Smooth muscle cell (in vitro differentiated cells): Measurements from ENCODE around the gene ZNF705A. TPM values are rescaled to one million over a fixed set of nuclear protein-coding genes. Genes with fewer than 3 reads are reported as not detected.
"Not testable (repeated sequence)": the region's sequence is repeated elsewhere in the genome, so short reads cannot be mapped to it uniquely, and the experiment has no call there.

Experiments used
- DNase-seq: peaks from one replicate; lab custom pipeline; 2025; ENCODE audit not compliant: unreplicated experiment; lab: John Stamatoyannopoulos, UW
- H2AFZ ChIP-seq: fragments of 200-600 bp; sonication (generic); 2 replicates; pipeline ENCODE4 v1.6.0; 2016; ENCODE audit warnings: antibody characterized with exemption, low read depth, mild to moderate bottlenecking
- H3F3A ChIP-seq: fragments of 200-600 bp; sonication (generic); 2 replicates; pipeline ENCODE4 v1.6.0; 2017; ENCODE audit warnings: antibody characterized with exemption, low read depth
- H3K27ac ChIP-seq: fragments of 200-600 bp; sonication (generic); 2 replicates; pipeline ENCODE4 v1.5.1; 2016; ENCODE audit warnings: low read depth, mild to moderate bottlenecking
- H3K27me3 ChIP-seq: fragments of 200-600 bp; sonication (generic); 2 replicates; pipeline ENCODE4 v1.6.1; 2016; ENCODE audit warnings: low read depth, mild to moderate bottlenecking
- H3K36me3 ChIP-seq: fragments of 200-600 bp; sonication (generic); 2 replicates; pipeline ENCODE4 v1.5.1; 2016; ENCODE audit warnings: low read depth
- H3K4me1 ChIP-seq: fragments of 200-600 bp; sonication (generic); 2 replicates; pipeline ENCODE4 v1.5.1; 2016; ENCODE audit warnings: low read depth
- H3K4me2 ChIP-seq: fragments of 200-600 bp; sonication (generic); 2 replicates; pipeline ENCODE4 v1.6.0; 2016; ENCODE audit warnings: mild to moderate bottlenecking
- H3K4me3 ChIP-seq: fragments of 200-600 bp; sonication (generic); 2 replicates; pipeline ENCODE4 v1.5.1; 2016; ENCODE audit warnings: mild to moderate bottlenecking
- H3K79me2 ChIP-seq: fragments of 200-600 bp; sonication (generic); 2 replicates; pipeline ENCODE4 v1.6.0; 2016; ENCODE audit warnings: low read depth, mild to moderate bottlenecking
- H3K9ac ChIP-seq: fragments of 200-600 bp; sonication (generic); 2 replicates; pipeline ENCODE4 v1.6.0; 2016; ENCODE audit warnings: low read depth
- H3K9me3 ChIP-seq: fragments of 200-600 bp; sonication (generic); replicated peaks from 2 replicates; pipeline ENCODE4 v1.5.1; 2016; ENCODE audit warnings: low read depth
- H4K20me1 ChIP-seq: fragments of 200-600 bp; sonication (generic); 2 replicates; pipeline ENCODE4 v1.6.0; 2016; ENCODE audit warnings: low read depth
- WGBS: methylation state at CpG from one replicate; pipeline ENCODE4 v1.1.7; 2016; ENCODE audit warnings: low lambda C conversion rate; 5-methylcytosine and 5-hydroxymethylcytosine counted together
- polyA plus RNA-seq: library from polyadenylated mRNA; unstranded; fragments of >200 nt; fragmentation: Nextera tagmentation; extraction: Ambion mirVana; gene quantifications from 2 replicates; pipeline ENCODE4 v1.2.1, GENCODE V29; 2016
- total RNA-seq: library from RNA; depleted of rRNA; stranded (reverse); fragments of >200 nt; gene quantifications from 2 replicates; pipeline ENCODE4 v1.2.3, GENCODE V29; 2014
- TF ChIP-seq, protein P1 (sequence below): fragments of 200-600 bp; sonication (generic); IDR thresholded peaks from 2 replicates; pipeline ENCODE4 v1.5.1; 2017; ENCODE audit warnings: borderline replicate concordance, mild to moderate bottlenecking, antibody characterized with exemption; ENCODE audit not compliant: insufficient read depth, poor library complexity, severe bottlenecking

The ZNF705A gene
- total and polyA plus RNA-seq, 2 experiments from 2014 or later = 0.04 TPM; not detected in 1

DNA sequence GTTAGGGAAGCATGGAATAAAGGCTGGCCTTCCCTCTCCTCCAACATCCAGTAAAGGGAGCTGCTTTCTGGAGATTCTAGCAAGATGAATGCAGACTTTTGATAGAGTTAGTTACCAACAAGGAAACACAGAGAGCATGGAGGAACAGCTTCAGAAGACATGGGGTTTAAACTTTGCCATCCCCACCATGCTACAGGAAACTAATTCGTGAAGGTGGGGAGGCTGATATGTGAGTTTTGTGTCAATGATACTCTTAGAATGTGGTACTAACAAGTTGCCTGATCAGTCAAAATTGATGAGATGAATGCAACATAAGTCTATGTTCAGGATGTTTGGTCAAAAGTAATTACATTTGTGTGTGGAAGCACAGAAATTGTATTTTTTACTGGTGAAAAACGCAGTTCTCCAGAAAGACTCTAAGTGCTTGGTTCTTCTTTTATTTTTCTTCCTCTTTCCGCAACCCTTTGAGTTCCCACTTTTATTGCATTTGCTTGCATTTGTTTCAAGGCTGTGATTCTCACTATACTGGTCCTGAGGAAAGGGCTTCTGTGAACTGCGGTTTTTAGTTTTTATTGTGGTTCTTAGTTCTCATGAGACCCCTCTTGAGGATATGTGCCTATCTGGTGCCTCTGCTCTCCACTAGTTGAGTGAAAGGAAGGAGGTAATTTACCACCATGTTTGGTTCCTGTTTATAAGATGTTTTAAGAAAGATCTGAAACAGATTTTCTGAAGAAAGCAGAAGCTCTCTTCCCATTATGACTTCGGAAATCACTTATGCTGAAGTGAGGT is 33.5 kb upstream of the ZNF705A start, which contains the start of gene CLEC4A:
CLEC4A (plus strand) TSS at position 494 of the 789 bp plus-strand sequence; CDS start at position 756, 262 bp downstream.
- Histone ChIP-seq H3K4me1 (no peaks in the 10 kb centered on the region), H3K79me2 (no peaks in the 10 kb centered on the region), H3K27me3 (no peaks in the 10 kb centered on the region), H3K9ac (no peak within 1 kb of the TSS), H4K20me1 (no peaks in the 10 kb centered on the region), H2AFZ (no peak within 1 kb of the TSS), H3K27ac (no peak within 1 kb of the TSS), H3K4me2 (no peak within 1 kb of the TSS), H3K36me3 (no peaks in the 10 kb centered on the region), H3K4me3 (no peak within 1 kb of the TSS), H3F3A (no peaks in the 10 kb centered on the region), H3K9me3 (no peaks in the 10 kb centered on the region)
- no peak for DNase-seq
- TF ChIP-seq, protein P1, sequence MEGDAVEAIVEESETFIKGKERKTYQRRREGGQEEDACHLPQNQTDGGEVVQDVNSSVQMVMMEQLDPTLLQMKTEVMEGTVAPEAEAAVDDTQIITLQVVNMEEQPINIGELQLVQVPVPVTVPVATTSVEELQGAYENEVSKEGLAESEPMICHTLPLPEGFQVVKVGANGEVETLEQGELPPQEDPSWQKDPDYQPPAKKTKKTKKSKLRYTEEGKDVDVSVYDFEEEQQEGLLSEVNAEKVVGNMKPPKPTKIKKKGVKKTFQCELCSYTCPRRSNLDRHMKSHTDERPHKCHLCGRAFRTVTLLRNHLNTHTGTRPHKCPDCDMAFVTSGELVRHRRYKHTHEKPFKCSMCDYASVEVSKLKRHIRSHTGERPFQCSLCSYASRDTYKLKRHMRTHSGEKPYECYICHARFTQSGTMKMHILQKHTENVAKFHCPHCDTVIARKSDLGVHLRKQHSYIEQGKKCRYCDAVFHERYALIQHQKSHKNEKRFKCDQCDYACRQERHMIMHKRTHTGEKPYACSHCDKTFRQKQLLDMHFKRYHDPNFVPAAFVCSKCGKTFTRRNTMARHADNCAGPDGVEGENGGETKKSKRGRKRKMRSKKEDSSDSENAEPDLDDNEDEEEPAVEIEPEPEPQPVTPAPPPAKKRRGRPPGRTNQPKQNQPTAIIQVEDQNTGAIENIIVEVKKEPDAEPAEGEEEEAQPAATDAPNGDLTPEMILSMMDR = no peak
- 94% methylated on average over 5 of the region's 5 CpGs for WGBS

DNA sequence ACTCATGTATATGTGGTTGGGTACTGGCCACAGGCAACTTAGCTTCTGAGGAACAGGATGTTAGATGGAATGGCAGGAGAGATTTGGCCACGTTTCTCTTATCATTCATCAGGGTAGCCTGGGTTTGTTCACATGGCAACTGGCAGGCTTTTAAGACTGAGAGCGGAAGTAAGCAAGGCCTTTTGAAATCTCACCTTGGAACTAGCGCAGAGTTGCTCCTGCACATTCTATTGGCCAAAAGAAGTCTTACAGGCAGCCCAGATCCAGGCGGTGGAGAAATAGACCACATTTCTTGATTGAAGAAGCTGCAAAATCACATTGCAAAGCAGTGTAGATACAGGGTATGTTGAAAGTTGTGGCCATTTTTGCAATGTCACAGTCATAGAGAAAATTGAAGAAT is 29.7 kb upstream of the ZNF705A start:
- H3K36me3 ChIP-seq = no peaks in the 10 kb centered on the region
- 72% methylated on average over 4 of the region's 4 CpGs for WGBS
- H4K20me1 ChIP-seq = no peaks in the 10 kb centered on the region
- H2AFZ ChIP-seq = no peak overlapping the region
- TF ChIP-seq, protein P1 = no peak
- no peak overlapping the region for H3K27ac ChIP-seq
- no peak overlapping the region for H3K9ac ChIP-seq
- no peak overlapping the region for H3K4me3 ChIP-seq
- no peaks in the 10 kb centered on the region for H3K4me1 ChIP-seq
- H3K4me2 ChIP-seq = no peak overlapping the region
- H3K9me3 ChIP-seq = no peaks in the 10 kb centered on the region
- no peak for DNase-seq
- no peaks in the 10 kb centered on the region for H3K27me3 ChIP-seq
- no peaks in the 10 kb centered on the region for H3F3A ChIP-seq
- no peaks in the 10 kb centered on the region for H3K79me2 ChIP-seq

DNA sequence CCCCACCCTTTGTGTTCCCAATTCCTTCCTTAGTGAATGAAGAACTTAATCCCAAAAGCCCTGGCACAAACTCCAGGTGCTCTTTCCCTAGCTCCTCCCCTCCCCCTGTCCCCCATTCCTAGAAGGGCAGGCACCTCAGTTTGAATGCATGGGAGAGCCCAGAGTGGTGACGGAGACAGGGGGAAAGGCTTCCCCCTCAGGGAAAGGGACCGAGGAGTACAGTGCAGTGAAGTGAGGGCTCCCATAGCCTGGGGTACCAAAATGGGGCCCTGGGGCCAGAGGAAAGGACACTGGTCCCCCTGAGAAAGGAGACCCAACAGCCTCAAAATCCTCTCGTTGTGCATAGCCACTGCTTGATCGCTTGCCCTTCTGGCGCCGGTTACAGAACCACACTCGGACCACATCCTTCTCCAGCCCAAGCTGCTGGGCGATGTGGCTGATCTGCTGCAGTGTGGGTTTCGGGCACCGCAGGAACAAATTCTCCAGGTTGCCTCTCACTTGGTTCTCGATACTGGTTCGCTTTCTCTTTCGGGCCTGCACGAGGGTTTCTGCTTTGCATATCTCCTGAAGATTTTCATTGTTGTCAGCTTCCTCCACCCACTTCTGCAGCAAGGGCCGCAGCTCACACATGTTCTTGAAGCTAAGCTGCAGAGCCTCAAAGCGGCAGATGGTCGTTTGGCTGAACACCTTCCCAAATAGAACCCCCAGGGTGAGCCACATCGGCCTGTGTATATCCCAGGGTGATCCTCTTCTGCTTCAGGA is 23.0 kb upstream of the ZNF705A start:
- not testable (repeated sequence) for H3K9me3 ChIP-seq, H3F3A ChIP-seq, H3K36me3 ChIP-seq, H3K27me3 ChIP-seq, H2AFZ ChIP-seq, H3K4me1 ChIP-seq, H4K20me1 ChIP-seq, H3K79me2 ChIP-seq, H3K4me3 ChIP-seq, H3K4me2 ChIP-seq, H3K27ac ChIP-seq, H3K9ac ChIP-seq, DNase-seq
- WGBS = 92% methylated on average over 16 of the region's 18 CpGs

DNA sequence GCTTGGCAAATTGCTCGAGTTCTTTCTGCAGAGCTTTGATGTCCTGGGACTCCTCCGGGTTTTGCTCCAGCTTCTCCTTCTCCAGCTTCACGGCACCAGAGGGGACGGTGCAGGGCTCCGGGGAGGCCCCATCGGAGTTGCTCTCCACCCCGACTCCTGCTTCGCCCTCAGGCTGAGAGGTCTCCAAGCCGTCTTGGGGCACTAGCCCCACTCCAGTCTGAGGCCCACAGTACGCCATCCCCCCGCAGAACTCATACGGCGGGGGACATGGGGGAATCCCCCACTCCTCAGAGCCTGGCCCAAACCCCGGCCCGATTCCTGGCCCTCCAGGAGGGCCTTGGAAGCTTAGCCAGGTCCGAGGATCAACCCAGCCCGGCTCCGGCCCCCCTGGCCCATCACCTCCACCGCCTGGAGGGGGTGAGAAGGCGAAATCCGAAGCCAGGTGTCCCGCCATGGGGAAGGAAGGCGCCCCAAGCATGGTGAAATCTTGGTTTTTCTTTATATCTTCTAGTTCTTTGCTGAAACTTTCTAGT is 22.4 kb upstream of the ZNF705A start:
- H3K9me3 ChIP-seq, H3K79me2 ChIP-seq, H3K36me3 ChIP-seq, H3K27me3 ChIP-seq, H3K4me3 ChIP-seq, H4K20me1 ChIP-seq, H2AFZ ChIP-seq, H3F3A ChIP-seq, DNase-seq, H3K9ac ChIP-seq, H3K4me2 ChIP-seq, H3K4me1 ChIP-seq, H3K27ac ChIP-seq: not testable (repeated sequence)
- 96% methylated on average over 22 of the region's 23 CpGs for WGBS

DNA sequence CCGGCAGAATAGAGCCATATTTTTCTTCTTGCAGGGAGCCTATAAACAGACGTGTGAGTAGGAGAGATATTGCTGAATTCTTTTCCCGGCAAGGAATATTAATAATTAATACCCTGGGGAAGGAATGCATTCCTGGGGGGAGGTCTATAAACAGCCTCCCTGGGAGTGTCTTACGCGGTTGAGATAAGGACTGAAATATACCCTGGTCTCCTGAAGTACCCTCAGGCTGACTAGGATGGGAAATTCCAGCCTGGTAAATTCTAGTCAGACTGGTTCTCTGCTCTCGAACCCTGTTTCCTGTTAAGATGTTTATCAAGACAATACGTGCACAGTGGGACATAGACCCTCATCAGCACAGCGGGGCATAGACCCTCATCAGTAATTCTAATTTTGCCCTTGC is 15.2 kb upstream of the ZNF705A start:
- not testable (repeated sequence) for H3K9ac ChIP-seq, H3K9me3 ChIP-seq, H3K27me3 ChIP-seq, H3K27ac ChIP-seq, H3K4me3 ChIP-seq, H3K36me3 ChIP-seq, H3K79me2 ChIP-seq, H3F3A ChIP-seq, H2AFZ ChIP-seq, DNase-seq, H3K4me2 ChIP-seq, H4K20me1 ChIP-seq, H3K4me1 ChIP-seq
- WGBS = 80% methylated on average over 8 of the region's 8 CpGs
